K562 (cell line): ENCODE data around the gene AGPAT2. TPM values are rescaled to one million over a fixed set of nuclear protein-coding genes. Genes with fewer than 3 reads are reported as not detected.

ENCODE experiments used
- CREB1 ChIP-seq, 2 experiments: sonication (generic) in 1 of 2; formaldehyde crosslinking in 1 of 2; IDR thresholded peaks; 2 replicates each; pipeline versions ENCODE4 v1.6.1 to v1.8.0; 2012 to 2022; ENCODE audit warnings: inconsistent platforms in 1 of 2, mild to moderate bottlenecking in 1 of 2, missing genetic modification reagents in 1 of 2, moderate library complexity in 1 of 2
- HMBOX1 ChIP-seq: sonication (generic); IDR thresholded peaks from 2 replicates; pipeline ENCODE4 v1.6.1; 2016
- MAFK ChIP-seq: IDR thresholded peaks from 2 replicates; pipeline ENCODE4 v1.6.1; 2011; ENCODE audit warnings: low read length, improper control_type of control experiment
- MBD1 ChIP-seq: fragments of 250-450 bp; sonication (Bioruptor Pico); IDR thresholded peaks from 2 replicates; pipeline ENCODE4 v1.8.0; 2022; ENCODE audit warnings: inconsistent platforms
- MTF1 ChIP-seq: fragments of 250-450 bp; sonication (Bioruptor Pico); IDR thresholded peaks from 2 replicates; pipeline ENCODE4 v1.9.0; 2021; ENCODE audit warnings: moderate library complexity, mild to moderate bottlenecking, inconsistent platforms, borderline replicate concordance
- MXI1 ChIP-seq: IDR thresholded peaks from 2 replicates; pipeline ENCODE4 v1.6.1; 2011; ENCODE audit warnings: low read depth, mild to moderate bottlenecking, improper control_type of control experiment, low read length
- PCBP1 ChIP-seq: fragments of 200-400 bp; formaldehyde crosslinking; IDR thresholded peaks from 2 replicates; pipeline ENCODE4 v1.6.1; 2018; ENCODE audit warnings: mild to moderate bottlenecking, low read depth, low read length; ENCODE audit not compliant: poor library complexity, severe bottlenecking
- REST ChIP-seq, 2 experiments: fragments of 450-650 bp; formaldehyde crosslinking in 1 of 2; IDR thresholded peaks; 2 replicates each; pipeline versions ENCODE4 v1.4.0 to v1.6.1; 2014 to 2020; ENCODE audit warnings: mild to moderate bottlenecking in 2 of 2, borderline replicate concordance in 1 of 2, low read depth in 1 of 2
- RNF219 ChIP-seq: fragments of 250-450 bp; sonication (Bioruptor Pico); IDR thresholded peaks from 2 replicates; pipeline ENCODE4 v1.5.0; 2022; ENCODE audit warnings: mild to moderate bottlenecking
- SIN3B ChIP-seq: fragments of 450-650 bp; IDR thresholded peaks from 2 replicates; pipeline ENCODE4 v1.6.1; 2017; ENCODE audit warnings: low read depth, mild to moderate bottlenecking, moderate library complexity
- XRCC4 ChIP-seq: IDR thresholded peaks from one replicate; pipeline ENCODE4 v1.6.1; 2011; ENCODE audit not compliant: insufficient read depth, insufficient read length; ENCODE audit errors: extremely low read depth
- ZNF384 ChIP-seq: IDR thresholded peaks from 2 replicates; pipeline ENCODE4 v1.6.1; 2012; ENCODE audit warnings: low read depth, low read length, improper control_type of control experiment
- ZNF668 ChIP-seq: fragments of 250-450 bp; sonication (Bioruptor Pico); IDR thresholded peaks from 2 replicates; pipeline ENCODE4 v1.8.0; 2022; ENCODE audit warnings: mild to moderate bottlenecking, inconsistent platforms
- polyA plus RNA-seq, 8 experiments: library from polyadenylated mRNA; depleted of rRNA in 4 of 8; stranded (reverse) in 5 of 8; unstranded in 3 of 8; fragments of >200 nt; fragmentation: Nextera tagmentation in 2 of 8; fragmentation: Illumina TruSeq in 1 of 8; extraction: Ambion mirVana in 2 of 8; extraction: Trizol in 1 of 8; gene quantifications; 2 replicates each; pipeline versions ENCODE4 v1.2.1 to v1.2.3, GENCODE V29; 2011 to 2014; ENCODE audit warnings: inconsistent platforms in 1 of 8, missing spikeins in 1 of 8
- total RNA-seq, 7 experiments: library from RNA; depleted of rRNA in 6 of 7; stranded (reverse); fragments of >200 nt in 6 of 7; fragmentation: Illumina TruSeq in 2 of 7; extraction: Trizol in 2 of 7; gene quantifications; 2 replicates each; pipeline versions ENCODE4 v1.2.1 to v1.2.3, GENCODE V29; 2011 to 2021; ENCODE audit warnings: low replicate concordance in 1 of 7

The AGPAT2 gene
- total and polyA plus RNA-seq, 9 of the 15 experiments (the other 6 are each of a cell fraction or from before 2014, with no cell fraction given) = 0.13 to 54.5 (median 23.9) TPM

GRCh38 chr9:136629879-136630661 lies 57.2 kb downstream of the AGPAT2 start (continued):
- TF ChIP-seq REST (IDR thresholded peaks at IDR 0.05; ENCODE audit: borderline replicate concordance) (peak; percentile 74; the same call in 1 of the 2 replicates), REST (CRISPR knock-in tag; IDR thresholded peaks at IDR 0.05; ENCODE audit: low read depth) (no peak), MAFK (no peak), MXI1 (no peak), HMBOX1 (no peak), MTF1 (no peak), MBD1 (no peak), XRCC4 (no peak), PCBP1 (peak; percentile 29), ZNF668 (no peak), ZNF384 (no peak), RNF219 (CRISPR knock-in tag) (no peak), CREB1 (IDR thresholded peaks at IDR 0.05) (no peak), CREB1 (CRISPR knock-in tag; IDR thresholded peaks at IDR 0.05) (no peak), SIN3B (0 out of 2 replicates have a peak, but pooled peaks have one; percentile 19)
